Activated CD8-positive, alpha-beta T cell treated with anti-CD3 and anti-CD28 coated beads, Interleukin-2, amount 10 ng/mL, durations not matched to agents 7 days and 5 days (primary cell): ENCODE measurements around the gene JAKMIP1. TPM values are rescaled to one million over a fixed set of nuclear protein-coding genes. Genes with fewer than 3 reads are reported as not detected.

ENCODE experiments used
- ATAC-seq: fragments of 150-1000 bp; cut with Tn5 transposase; one replicate; pipeline ENCODE4 v1.10.0; 2021; ENCODE audit warnings: moderate library complexity
- CTCF ChIA-PET: fragments of 350-600 bp; sonication (Branson Sonifier 250); formaldehyde crosslinking; loops from one replicate; lab custom pipeline; 2021; ENCODE audit warnings: antibody characterized with exemption; lab: Charles Lee
- POLR2A ChIA-PET: fragments of 350-600 bp; sonication (Branson Sonifier 250); formaldehyde crosslinking; loops from one replicate; lab custom pipeline; 2021; ENCODE audit warnings: antibody characterized with exemption; lab: Charles Lee
- DNase-seq: peaks from one replicate; pipeline ENCODE4 v3.0.0-alpha.2; 2020
- H3K27ac Mint-ChIP-seq: one replicate; pipeline ENCODE4 v1.8.0; 2021; ENCODE audit warnings: mild to moderate bottlenecking, mixed read lengths
- H3K27me3 Mint-ChIP-seq: one replicate; pipeline ENCODE4 v1.8.0; 2021; ENCODE audit warnings: low read depth, mixed read lengths
- H3K36me3 Mint-ChIP-seq: one replicate; pipeline ENCODE4 v1.8.0; 2021; ENCODE audit warnings: low read depth, mixed read lengths
- H3K4me1 Mint-ChIP-seq: one replicate; pipeline ENCODE4 v1.8.0; 2021; ENCODE audit warnings: low read depth, mixed read lengths
- H3K4me3 Mint-ChIP-seq: one replicate; pipeline ENCODE4 v1.8.0; 2021; ENCODE audit warnings: mild to moderate bottlenecking, mixed read lengths
- H3K9me3 Mint-ChIP-seq: one replicate; pipeline ENCODE4 v1.8.0; 2022; ENCODE audit warnings: mixed read lengths; ENCODE audit not compliant: insufficient read depth
- total RNA-seq, 2 experiments: library from RNA; stranded (reverse); gene quantifications; one replicate each; pipeline ENCODE4 v1.2.3, GENCODE V29; 2021

JAKMIP1 gene
- total RNA-seq, 2 experiments from 2014 or later = 9.3 to 9.6 TPM

DNA sequence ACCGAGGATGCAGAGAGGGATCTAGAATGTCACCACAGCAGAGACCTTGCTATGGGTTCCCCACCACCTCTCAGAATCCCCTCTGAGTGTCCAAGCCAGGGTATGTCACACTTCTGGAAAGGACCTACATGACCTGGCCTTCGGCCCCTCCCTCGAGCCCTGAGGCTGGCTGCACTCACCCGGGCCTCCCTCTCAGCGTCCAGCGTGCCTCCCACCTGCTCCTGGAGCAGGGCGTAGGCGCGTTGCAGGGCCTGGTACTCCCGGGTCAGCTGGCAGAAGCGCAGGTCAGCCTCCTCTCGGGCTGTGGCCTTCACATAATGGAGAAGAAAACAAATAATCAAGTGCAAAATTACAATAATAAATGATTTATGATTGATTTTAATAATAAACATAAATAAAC is 138.2 kb downstream of the JAKMIP1 start:
- no peak overlapping the region for H3K27ac Mint-ChIP-seq
- peaks cover 21% of the 10 kb centered on the region for H3K9me3 Mint-ChIP-seq
- ChIA-PET POLR2A (no interaction called here), CTCF (no interaction called here)
- H3K27me3 Mint-ChIP-seq = no peaks in the 10 kb centered on the region
- H3K4me3 Mint-ChIP-seq = no peak overlapping the region
- no peaks in the 10 kb centered on the region for H3K4me1 Mint-ChIP-seq
- no peak for ATAC-seq
- DNase-seq = no peak
- peaks cover 38% of the 10 kb centered on the region for H3K36me3 Mint-ChIP-seq

DNA sequence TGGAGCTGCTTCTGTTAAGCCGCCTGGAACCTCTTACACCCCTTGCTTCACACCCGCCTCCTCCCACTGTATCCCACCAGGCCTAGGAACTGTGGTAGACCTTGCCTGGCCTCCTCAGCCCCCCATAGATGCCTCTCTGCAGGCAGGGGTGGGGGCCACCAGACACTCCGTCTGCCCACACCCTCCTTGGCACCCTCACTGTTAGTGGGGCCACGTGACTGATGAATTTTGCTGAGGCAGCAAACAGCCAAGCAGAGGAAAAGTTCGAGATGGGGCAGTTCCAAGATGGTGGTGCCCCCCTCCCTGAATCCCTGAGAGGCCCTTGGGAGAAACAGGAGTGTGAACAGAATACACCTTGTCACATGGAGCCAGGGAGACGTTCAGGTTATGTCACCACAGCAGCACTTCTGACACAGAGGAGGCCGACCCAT is 141.0 kb downstream of the JAKMIP1 start:
- H3K4me1 Mint-ChIP-seq = no peaks in the 10 kb centered on the region
- no peak overlapping the region for H3K27ac Mint-ChIP-seq
- H3K9me3 Mint-ChIP-seq = peaks cover 21% of the 10 kb centered on the region
- ATAC-seq = no peak
- peaks cover 42% of the 10 kb centered on the region for H3K36me3 Mint-ChIP-seq
- H3K4me3 Mint-ChIP-seq = no peak overlapping the region
- POLR2A ChIA-PET = no interaction called here
- CTCF ChIA-PET = no interaction called here
- H3K27me3 Mint-ChIP-seq = no peaks in the 10 kb centered on the region
- no peak for DNase-seq

GRCh38 chr4:6058531-6059374 is 141.6 kb downstream of the JAKMIP1 start:
- Mint-ChIP-seq H3K4me1 (no peaks in the 10 kb centered on the region), H3K27ac (no peak overlapping the region), H3K27me3 (no peaks in the 10 kb centered on the region), H3K36me3 (peaks cover 42% of the 10 kb centered on the region), H3K4me3 (no peak overlapping the region), H3K9me3 (peaks cover 21% of the 10 kb centered on the region)
- ATAC-seq (no peak), DNase-seq (no peak)
- POLR2A ChIA-PET = no interaction called here
- CTCF ChIA-PET = no interaction called here

GRCh38 chr4:6056976-6057766 is 143.2 kb downstream of the JAKMIP1 start:
- Mint-ChIP-seq H3K27ac (no peak overlapping the region), H3K9me3 (peaks cover 21% of the 10 kb centered on the region), H3K36me3 (peaks cover 39% of the 10 kb centered on the region), H3K4me3 (no peak overlapping the region), H3K27me3 (no peaks in the 10 kb centered on the region), H3K4me1 (no peaks in the 10 kb centered on the region)
- POLR2A ChIA-PET = no interaction called here
- ATAC-seq = no peak
- CTCF ChIA-PET = no interaction called here
- no peak for DNase-seq

DNA sequence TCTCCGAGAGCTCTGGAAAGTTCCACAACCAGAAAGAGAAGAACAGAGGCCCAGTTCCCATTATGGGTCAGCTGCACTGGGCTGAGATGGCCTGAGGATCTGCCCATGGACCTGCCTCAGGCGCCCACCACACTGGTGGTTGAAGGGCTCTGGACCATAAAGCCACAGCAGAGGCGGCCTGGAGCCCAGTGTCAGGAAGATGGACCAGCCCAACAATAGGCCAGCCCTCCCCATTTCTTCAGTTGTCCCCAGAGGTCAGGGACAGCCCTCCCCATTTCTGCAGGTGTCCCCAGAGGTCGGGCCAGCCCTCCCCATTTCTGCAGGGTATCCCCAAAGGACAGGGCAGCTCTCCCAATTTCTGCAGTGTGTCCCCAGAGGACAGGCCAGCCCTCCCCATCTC is 144.9 kb downstream of the JAKMIP1 start:
- DNase-seq (no peak), ATAC-seq (no peak)
- peaks cover 14% of the 10 kb centered on the region for H3K9me3 Mint-ChIP-seq
- H3K27me3 Mint-ChIP-seq = no peaks in the 10 kb centered on the region
- no peak overlapping the region for H3K4me3 Mint-ChIP-seq
- ChIA-PET POLR2A (no interaction called here), CTCF (no interaction called here)
- no peaks in the 10 kb centered on the region for H3K4me1 Mint-ChIP-seq
- peaks cover 25% of the 10 kb centered on the region for H3K36me3 Mint-ChIP-seq
- H3K27ac Mint-ChIP-seq = no peak overlapping the region

DNA sequence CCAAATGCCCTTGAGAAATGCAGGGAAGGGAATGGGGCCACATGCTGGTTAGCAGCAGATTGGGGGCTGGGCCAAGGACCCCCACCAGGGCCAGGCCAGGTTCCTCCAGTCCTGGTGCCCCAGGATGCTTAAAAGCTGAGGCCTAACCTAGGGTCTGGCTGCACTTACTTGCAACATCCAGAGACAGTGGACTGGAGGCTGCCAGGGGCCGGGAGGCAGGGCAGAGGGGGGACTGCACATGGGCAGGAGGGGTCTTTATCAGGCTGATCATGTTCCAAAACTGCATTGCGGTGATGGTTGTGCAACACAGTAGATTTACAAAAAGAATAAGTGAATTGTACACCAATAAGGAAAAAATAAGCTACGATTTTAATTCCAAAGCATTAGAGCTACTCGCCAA is 145.3 kb downstream of the JAKMIP1 start:
- no peak overlapping the region for H3K4me3 Mint-ChIP-seq
- ChIA-PET POLR2A (no interaction called here), CTCF (no interaction called here)
- ATAC-seq (no peak), DNase-seq (no peak)
- H3K36me3 Mint-ChIP-seq = peaks cover 20% of the 10 kb centered on the region
- no peaks in the 10 kb centered on the region for H3K4me1 Mint-ChIP-seq
- H3K9me3 Mint-ChIP-seq = peaks cover 11% of the 10 kb centered on the region
- H3K27me3 Mint-ChIP-seq = no peaks in the 10 kb centered on the region
- no peak overlapping the region for H3K27ac Mint-ChIP-seq

- ChIA-PET POLR2A (no interaction called here), CTCF (no interaction called here)
- no peak for ATAC-seq
- H3K27ac Mint-ChIP-seq = no peak overlapping the region
- DNase-seq = no peak
- H3K36me3 Mint-ChIP-seq = peaks cover 15% of the 10 kb centered on the region
- no peaks in the 10 kb centered on the region for H3K4me1 Mint-ChIP-seq
- H3K27me3 Mint-ChIP-seq = no peaks in the 10 kb centered on the region
- peaks cover 11% of the 10 kb centered on the region for H3K9me3 Mint-ChIP-seq
- H3K4me3 Mint-ChIP-seq = no peak overlapping the region
Measured at GRCh38 chr4:6054162-6054922, 146.0 kb downstream of the JAKMIP1 start.

DNA sequence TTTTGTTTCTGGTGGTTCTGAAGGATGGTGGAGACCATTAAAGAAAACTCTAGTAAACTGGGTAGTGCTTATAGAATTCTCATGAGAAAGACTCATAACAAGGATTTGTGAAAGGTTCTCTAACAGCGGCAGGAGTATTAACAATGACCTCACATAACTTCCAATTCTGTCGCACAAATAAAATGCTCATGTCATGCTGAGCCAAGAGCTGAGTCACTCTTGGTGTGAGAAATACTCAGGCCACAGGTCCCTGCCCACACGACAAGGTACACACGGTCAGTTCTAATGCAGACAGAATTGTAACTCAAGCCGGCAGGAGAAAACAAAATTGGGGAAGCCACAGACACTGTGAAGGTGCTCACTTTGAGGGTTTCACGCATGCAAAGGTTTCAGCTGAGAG is 147.7 kb downstream of the JAKMIP1 start:
- Mint-ChIP-seq H3K9me3 (no peaks in the 10 kb centered on the region), H3K4me1 (peaks cover 5% of the 10 kb centered on the region), H3K27ac (no peak overlapping the region), H3K27me3 (no peaks in the 10 kb centered on the region), H3K36me3 (peaks cover 4% of the 10 kb centered on the region), H3K4me3 (no peak overlapping the region)
- POLR2A ChIA-PET = no interaction called here
- CTCF ChIA-PET = interaction anchor here (1.3 kb wide), 1 partner anchor 32 kb away, joined by 3 read pairs; no protein-coding TSS in a partner anchor
- ATAC-seq (no peak), DNase-seq (no peak)

DNA sequence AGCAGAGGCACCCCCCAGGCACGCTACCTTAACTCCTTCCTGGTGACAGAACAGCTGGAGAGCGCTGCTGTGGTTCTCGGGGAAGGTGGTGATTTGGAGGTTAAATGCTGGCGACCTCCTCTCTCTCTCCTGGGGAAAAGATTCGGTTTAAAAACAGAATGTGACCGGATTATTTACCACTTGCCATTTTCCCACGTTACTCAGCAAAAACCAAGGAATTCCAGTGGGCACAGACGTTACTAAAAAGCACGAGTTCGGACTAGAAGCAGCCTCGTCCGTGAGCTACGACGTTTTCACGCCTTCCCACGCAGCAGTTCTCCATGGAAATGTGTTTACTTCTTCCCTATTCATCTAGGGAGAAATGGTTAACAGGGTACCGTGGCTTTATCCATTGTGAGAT is 149.8 kb downstream of the JAKMIP1 start:
- H3K27me3 Mint-ChIP-seq = no peaks in the 10 kb centered on the region
- POLR2A ChIA-PET = no interaction called here
- H3K4me3 Mint-ChIP-seq = no peak overlapping the region
- H3K9me3 Mint-ChIP-seq = no peaks in the 10 kb centered on the region
- CTCF ChIA-PET = no interaction called here
- H3K4me1 Mint-ChIP-seq = peaks cover 5% of the 10 kb centered on the region
- ATAC-seq (no peak), DNase-seq (no peak)
- no peak overlapping the region for H3K27ac Mint-ChIP-seq
- H3K36me3 Mint-ChIP-seq = no peaks in the 10 kb centered on the region

GRCh38 chr4:6049985-6050384 is 150.4 kb downstream of the JAKMIP1 start:
- ATAC-seq = no peak
- CTCF ChIA-PET = no interaction called here
- no peak overlapping the region for H3K27ac Mint-ChIP-seq
- peaks cover 5% of the 10 kb centered on the region for H3K4me1 Mint-ChIP-seq
- no peak overlapping the region for H3K4me3 Mint-ChIP-seq
- no peak for DNase-seq
- H3K36me3 Mint-ChIP-seq = no peaks in the 10 kb centered on the region
- H3K27me3 Mint-ChIP-seq = no peaks in the 10 kb centered on the region
- POLR2A ChIA-PET = no interaction called here
- H3K9me3 Mint-ChIP-seq = no peaks in the 10 kb centered on the region

GRCh38 chr4:6049278-6049677 is 151.1 kb downstream of the JAKMIP1 start:
- DNase-seq (no peak), ATAC-seq (no peak)
- H3K27ac Mint-ChIP-seq = no peak overlapping the region
- no peaks in the 10 kb centered on the region for H3K9me3 Mint-ChIP-seq
- CTCF ChIA-PET = no interaction called here
- H3K4me1 Mint-ChIP-seq = peaks cover 5% of the 10 kb centered on the region
- no peaks in the 10 kb centered on the region for H3K27me3 Mint-ChIP-seq
- H3K36me3 Mint-ChIP-seq = no peaks in the 10 kb centered on the region
- POLR2A ChIA-PET = no interaction called here
- no peak overlapping the region for H3K4me3 Mint-ChIP-seq

DNA sequence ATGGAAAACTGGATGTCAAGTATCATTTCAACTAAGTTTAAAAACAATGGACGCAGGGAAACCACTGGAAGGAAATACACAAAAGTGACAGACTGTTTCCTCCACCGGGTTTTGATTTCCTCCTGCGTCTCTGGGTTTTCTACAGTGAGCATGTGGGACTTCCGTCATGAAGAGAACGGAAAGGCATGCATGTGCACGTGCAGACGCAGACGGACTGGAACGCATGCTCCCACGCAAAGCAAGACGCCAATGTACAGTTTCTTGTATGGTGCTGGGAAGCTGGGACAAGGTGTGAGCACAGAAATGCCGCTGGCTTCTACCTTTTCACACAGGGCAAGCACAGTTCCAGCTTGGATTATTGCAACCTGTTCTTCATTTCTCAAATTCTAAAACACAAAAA is 151.8 kb downstream of the JAKMIP1 start:
- no peak for DNase-seq
- peaks cover 7% of the 10 kb centered on the region for H3K4me1 Mint-ChIP-seq
- POLR2A ChIA-PET = no interaction called here

More for the DNA sequence above, 151.8 kb downstream of the JAKMIP1 start:
- H3K27me3 Mint-ChIP-seq = no peaks in the 10 kb centered on the region
- no peaks in the 10 kb centered on the region for H3K36me3 Mint-ChIP-seq
- no peak overlapping the region for H3K4me3 Mint-ChIP-seq
- H3K27ac Mint-ChIP-seq = no peak overlapping the region
- no peak for ATAC-seq
- H3K9me3 Mint-ChIP-seq = no peaks in the 10 kb centered on the region
- CTCF ChIA-PET = no interaction called here
